NB4 (cell line): ENCODE measurements around the gene PRPF8.

Source experiments
- MAX ChIP-seq: IDR thresholded peaks from 2 replicates; pipeline ENCODE4 v1.6.1; 2011; ENCODE audit warnings: low read depth, low read length
- MYC ChIP-seq: IDR thresholded peaks from 2 replicates; pipeline ENCODE4 v1.6.1; 2011; ENCODE audit warnings: low read depth, low read length
- POLR2A ChIP-seq: IDR thresholded peaks from 2 replicates; pipeline ENCODE4 v1.6.1; 2011; ENCODE audit warnings: mild to moderate bottlenecking; ENCODE audit not compliant: insufficient read length; ENCODE audit errors: extremely low read depth
- TF ChIP-seq, protein P1 (sequence below): IDR thresholded peaks from one replicate; pipeline ENCODE4 v1.5.1; 2012; ENCODE audit warnings: low read depth, low read length

DNA sequence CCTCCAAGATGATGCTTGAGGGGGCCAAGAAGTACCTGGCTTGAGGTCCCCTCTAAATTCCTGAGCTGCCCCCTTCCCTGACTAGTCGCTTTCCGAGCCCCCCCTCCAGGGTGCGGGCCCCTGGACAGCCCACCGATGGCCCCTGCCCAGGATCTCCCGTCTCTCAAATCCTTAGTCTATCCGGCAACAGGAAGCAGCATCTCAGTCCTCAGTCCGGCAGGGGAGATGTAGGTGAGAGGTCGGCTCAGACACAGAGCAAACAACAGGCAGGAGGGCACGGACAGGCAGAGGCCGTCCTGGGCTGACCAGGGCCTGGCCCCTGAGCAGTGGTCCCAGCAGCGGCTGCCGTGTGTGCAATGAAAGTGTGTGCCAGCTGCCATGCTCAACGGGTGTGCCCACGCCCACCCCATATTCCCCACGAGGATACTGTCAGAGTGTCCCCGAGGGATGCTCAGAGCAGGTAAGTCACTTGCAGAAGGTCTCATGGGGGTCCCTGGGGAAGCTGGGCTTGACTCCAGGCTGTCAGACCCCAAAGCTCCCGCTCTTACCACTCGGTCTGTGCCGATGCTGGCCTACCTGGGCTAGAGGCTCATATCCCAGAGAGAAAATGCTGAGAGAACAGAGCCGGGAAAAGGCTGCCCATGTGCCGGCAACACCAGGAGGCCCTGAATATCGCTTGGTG is 63.3 kb downstream of the PRPF8 start:
- TF ChIP-seq, protein P1, sequence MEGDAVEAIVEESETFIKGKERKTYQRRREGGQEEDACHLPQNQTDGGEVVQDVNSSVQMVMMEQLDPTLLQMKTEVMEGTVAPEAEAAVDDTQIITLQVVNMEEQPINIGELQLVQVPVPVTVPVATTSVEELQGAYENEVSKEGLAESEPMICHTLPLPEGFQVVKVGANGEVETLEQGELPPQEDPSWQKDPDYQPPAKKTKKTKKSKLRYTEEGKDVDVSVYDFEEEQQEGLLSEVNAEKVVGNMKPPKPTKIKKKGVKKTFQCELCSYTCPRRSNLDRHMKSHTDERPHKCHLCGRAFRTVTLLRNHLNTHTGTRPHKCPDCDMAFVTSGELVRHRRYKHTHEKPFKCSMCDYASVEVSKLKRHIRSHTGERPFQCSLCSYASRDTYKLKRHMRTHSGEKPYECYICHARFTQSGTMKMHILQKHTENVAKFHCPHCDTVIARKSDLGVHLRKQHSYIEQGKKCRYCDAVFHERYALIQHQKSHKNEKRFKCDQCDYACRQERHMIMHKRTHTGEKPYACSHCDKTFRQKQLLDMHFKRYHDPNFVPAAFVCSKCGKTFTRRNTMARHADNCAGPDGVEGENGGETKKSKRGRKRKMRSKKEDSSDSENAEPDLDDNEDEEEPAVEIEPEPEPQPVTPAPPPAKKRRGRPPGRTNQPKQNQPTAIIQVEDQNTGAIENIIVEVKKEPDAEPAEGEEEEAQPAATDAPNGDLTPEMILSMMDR, result no peak
- TF ChIP-seq MAX, result no peak
- TF ChIP-seq POLR2A, result no peak
- no peak for TF ChIP-seq MYC
